HepG2 (cell line): ENCODE data around the gene PTK7. TPM values are rescaled to one million over a fixed set of nuclear protein-coding genes. Genes with fewer than 3 reads are reported as not detected.

Experiments used
- CEBPG ChIP-seq: IDR thresholded peaks from 2 replicates; pipeline ENCODE4 v1.6.1; 2016
- E2F5 ChIP-seq: sonication (generic); formaldehyde crosslinking; conservative IDR thresholded peaks from 2 replicates; pipeline ENCODE4 v1.4.0; 2020; ENCODE audit warnings: missing genetic modification reagents
- FOXP1 ChIP-seq, 2 experiments: fragments of 450-650 bp in 1 of 2; IDR thresholded peaks; 2 replicates each; pipeline ENCODE4 v1.6.1; 2017 to 2018; ENCODE audit warnings: antibody characterized with exemption in 1 of 2
- HMGXB3 ChIP-seq: sonication (generic); formaldehyde crosslinking; IDR thresholded peaks from 2 replicates; pipeline ENCODE4 v1.4.0; 2020; ENCODE audit warnings: missing genetic modification reagents, borderline replicate concordance
- KDM6A ChIP-seq: IDR thresholded peaks from 2 replicates; pipeline ENCODE4 v1.6.1; 2016; ENCODE audit warnings: low read depth
- NR2F1 ChIP-seq, 2 experiments: fragments of 450-650 bp in 1 of 2; formaldehyde crosslinking in 1 of 2; IDR thresholded peaks; 2 replicates each; pipeline versions ENCODE4 v1.5.0 to v1.6.1; 2016 to 2020; ENCODE audit warnings: mild to moderate bottlenecking in 1 of 2, missing compliant biosample characterization in 1 of 2, missing genetic modification reagents in 1 of 2, moderate library complexity in 1 of 2
- PAWR ChIP-seq: sonication (generic); formaldehyde crosslinking; IDR thresholded peaks from 2 replicates; pipeline ENCODE4 v1.4.0; 2020; ENCODE audit warnings: missing genetic modification reagents, mild to moderate bottlenecking, borderline replicate concordance
- TARDBP ChIP-seq: sonication (generic); formaldehyde crosslinking; IDR thresholded peaks from 2 replicates; pipeline ENCODE4 v1.8.0; 2022; ENCODE audit warnings: mild to moderate bottlenecking, missing genetic modification reagents
- ZC3H4 ChIP-seq: sonication (generic); formaldehyde crosslinking; IDR thresholded peaks from 2 replicates; pipeline ENCODE4 v1.4.0; 2020; ENCODE audit warnings: missing genetic modification reagents, borderline replicate concordance
- ZNF274 ChIP-seq: sonication (generic); formaldehyde crosslinking; IDR thresholded peaks from 2 replicates; pipeline ENCODE4 v1.5.1; 2020; ENCODE audit warnings: mild to moderate bottlenecking, missing genetic modification reagents
- ZNF275 ChIP-seq: sonication (generic); formaldehyde crosslinking; IDR thresholded peaks from 2 replicates; pipeline ENCODE4 v1.8.0; 2022; ENCODE audit warnings: missing genetic modification reagents, mild to moderate bottlenecking, inconsistent platforms, borderline replicate concordance
- ZNF292 ChIP-seq: sonication (generic); formaldehyde crosslinking; IDR thresholded peaks from 2 replicates; pipeline ENCODE4 v1.8.1; 2022; ENCODE audit warnings: mild to moderate bottlenecking, low read depth, missing genetic modification reagents, borderline replicate concordance
- ZNF33B ChIP-seq: sonication (generic); formaldehyde crosslinking; IDR thresholded peaks from 2 replicates; pipeline ENCODE4 v1.5.1; 2020; ENCODE audit warnings: mild to moderate bottlenecking, missing genetic modification reagents
- ZNF430 ChIP-seq: sonication (generic); formaldehyde crosslinking; IDR thresholded peaks from 2 replicates; pipeline ENCODE4 v1.9.0; 2021; ENCODE audit warnings: mild to moderate bottlenecking, missing genetic modification reagents
- ZNF432 ChIP-seq: sonication (generic); formaldehyde crosslinking; IDR thresholded peaks from 2 replicates; pipeline ENCODE4 v1.5.0; 2020; ENCODE audit warnings: missing genetic modification reagents, mild to moderate bottlenecking, borderline replicate concordance
- ZNF574 ChIP-seq: sonication (generic); formaldehyde crosslinking; IDR thresholded peaks from 2 replicates; pipeline ENCODE4 v1.4.0; 2020; ENCODE audit warnings: missing genetic modification reagents
- ZNF619 ChIP-seq: sonication (generic); formaldehyde crosslinking; IDR thresholded peaks from 2 replicates; pipeline ENCODE4 v1.4.0; 2020; ENCODE audit warnings: mild to moderate bottlenecking, missing genetic modification reagents
- ZNF761 ChIP-seq: sonication (generic); formaldehyde crosslinking; conservative IDR thresholded peaks from 2 replicates; pipeline ENCODE4 v1.4.0; 2020; ENCODE audit warnings: mild to moderate bottlenecking, missing genetic modification reagents
- ZNF883 ChIP-seq: sonication (generic); formaldehyde crosslinking; IDR thresholded peaks from 2 replicates; pipeline ENCODE4 v1.5.1; 2020; ENCODE audit warnings: mild to moderate bottlenecking, missing genetic modification reagents; ENCODE audit errors: not compliant biosample characterization
- polyA plus RNA-seq, 8 experiments: library from polyadenylated mRNA; depleted of rRNA in 3 of 8; stranded (reverse) in 7 of 8; unstranded in 1 of 8; fragments of >200 nt; fragmentation: Illumina TruSeq in 4 of 8; extraction: Trizol in 4 of 8; gene quantifications; 2 replicates each; pipeline versions ENCODE4 v1.2.1 to v1.2.3, GENCODE V29; 2011 to 2016; ENCODE audit warnings: low read depth in 4 of 8, missing spikeins in 1 of 8, mixed read lengths in 1 of 8; ENCODE audit not compliant: insufficient read depth in 1 of 8
- total RNA-seq, 5 experiments: library from RNA; depleted of rRNA; stranded (reverse); fragments of >200 nt; fragmentation: Illumina TruSeq; extraction: Trizol; gene quantifications; 2 replicates each; pipeline ENCODE4 v1.2.3, GENCODE V29; 2016; ENCODE audit warnings: low read depth in 1 of 5

Gene PTK7
- total and polyA plus RNA-seq, 2 of the 13 experiments (the other 11 are each of a cell fraction or from before 2014, with no cell fraction given) = 98.5 to 99.8 TPM

GRCh38 chr6:43060034-43060754, 15.9 kb upstream of the PTK7 start (continued):
- TF ChIP-seq KDM6A (CRISPR knock-in tag) (peak; percentile 73), ZNF883 (peak; percentile 83), PAWR (0 out of 2 replicates have a peak, but pooled peaks have one; percentile 44), ZNF574 (CRISPR knock-in tag) (peak; percentile 1), NR2F1 (CRISPR knock-in tag; IDR thresholded peaks at IDR 0.05) (peak in 1 of 2 experiments; percentile 43; a peak in 2 of 4 replicates), ZNF275 (CRISPR knock-in tag) (peak; percentile 63; the same call in 1 of the 2 replicates), CEBPG (CRISPR knock-in tag) (peak; percentile 59; the same call in 1 of the 2 replicates), ZNF274 (CRISPR knock-in tag) (peak; percentile 87), ZNF619 (CRISPR knock-in tag) (0 out of 2 replicates have a peak, but pooled peaks have one; percentile 53), ZNF292 (CRISPR knock-in tag) (peak; percentile 71; the same call in 1 of the 2 replicates), ZNF761 (CRISPR knock-in tag) (0 out of 2 replicates have a peak, but pooled peaks have one; percentile 22), ZC3H4 (0 out of 2 replicates have a peak, but pooled peaks have one; percentile 76), ZNF33B (0 out of 2 replicates have a peak, but pooled peaks have one; percentile 29), ZNF432 (CRISPR knock-in tag) (no peak), HMGXB3 (peak; percentile 35; the same call in 1 of the 2 replicates), TARDBP (CRISPR knock-in tag) (peak; percentile 93), FOXP1 (IDR thresholded peaks at IDR 0.05) (no peak), FOXP1 (CRISPR knock-in tag; IDR thresholded peaks at IDR 0.05) (peak; percentile 67), E2F5 (CRISPR knock-in tag) (no peak), ZNF430 (CRISPR knock-in tag) (0 out of 2 replicates have a peak, but pooled peaks have one; percentile 64)
